Trophoblast cell (in vitro differentiated cells and primary cell): Measurements from ENCODE around the gene MCCC2.

ENCODE experiments used
- DNase-seq, 2 donors: peaks; one replicate each; pipeline ENCODE4 v3.0.0-alpha.2; 2016
- H2AFZ ChIP-seq: 2 replicates; pipeline ENCODE4 v1.6.1; 2013; ENCODE audit warnings: low read length, moderate library complexity, mild to moderate bottlenecking; ENCODE audit not compliant: insufficient read depth, poor library complexity
- H2AK5ac ChIP-seq: 2 replicates; pipeline ENCODE4 v1.6.1; 2013; ENCODE audit warnings: mild to moderate bottlenecking, low read length
- H2BK120ac ChIP-seq: 2 replicates; pipeline ENCODE4 v1.6.1; 2013; ENCODE audit warnings: low read length, mild to moderate bottlenecking, moderate library complexity; ENCODE audit not compliant: insufficient read depth, poor library complexity
- H2BK12ac ChIP-seq: 2 replicates; pipeline ENCODE4 v1.6.1; 2013; ENCODE audit warnings: mild to moderate bottlenecking, low read length, moderate library complexity
- H2BK5ac ChIP-seq: 2 replicates; pipeline ENCODE4 v1.6.1; 2013; ENCODE audit warnings: low read length, low read depth, moderate library complexity, mild to moderate bottlenecking; ENCODE audit not compliant: poor library complexity
- H3K14ac ChIP-seq: 2 replicates; pipeline ENCODE4 v1.6.1; 2013; ENCODE audit warnings: mild to moderate bottlenecking, low read length
- H3K18ac ChIP-seq: 2 replicates; pipeline ENCODE4 v1.6.1; 2013; ENCODE audit warnings: mild to moderate bottlenecking, low read length
- H3K23ac ChIP-seq: 2 replicates; pipeline ENCODE4 v1.6.1; 2013; ENCODE audit warnings: low read length
- H3K27ac ChIP-seq: 2 replicates; pipeline ENCODE4 v1.5.1; 2013; ENCODE audit warnings: low read depth, mild to moderate bottlenecking, inconsistent platforms, low read length, moderate library complexity
- H3K27me3 ChIP-seq: 2 replicates; pipeline ENCODE4 v1.6.1; 2013; ENCODE audit warnings: inconsistent platforms, mild to moderate bottlenecking, low read length, moderate library complexity; ENCODE audit not compliant: insufficient read depth
- H3K36me3 ChIP-seq, 2 experiments: 1 replicate in 1 of 2; 2 replicates in 1 of 2; pipeline ENCODE4 v1.6.1; 2013; ENCODE audit warnings: low read length in 2 of 2, mild to moderate bottlenecking in 2 of 2, moderate library complexity in 1 of 2; ENCODE audit not compliant: insufficient read depth in 2 of 2, control insufficient read depth in 1 of 2
- H3K4ac ChIP-seq: 2 replicates; pipeline ENCODE4 v1.6.1; 2013; ENCODE audit warnings: low read depth, mild to moderate bottlenecking, low read length, moderate library complexity
- H3K4me1 ChIP-seq, 2 experiments: 1 replicate in 1 of 2; 2 replicates in 1 of 2; pipeline ENCODE4 v1.6.1; 2013; ENCODE audit warnings: low read length in 2 of 2, mild to moderate bottlenecking in 2 of 2, moderate library complexity in 1 of 2; ENCODE audit not compliant: insufficient read depth in 2 of 2, control insufficient read depth in 1 of 2
- H3K4me2 ChIP-seq: 2 replicates; pipeline ENCODE4 v1.6.1; 2013; ENCODE audit warnings: inconsistent platforms, mild to moderate bottlenecking, low read length, moderate library complexity
- H3K4me3 ChIP-seq: 2 replicates; pipeline ENCODE4 v1.5.1; 2013; ENCODE audit warnings: mild to moderate bottlenecking, low read depth, low read length, inconsistent platforms
- H3K79me1 ChIP-seq: one replicate; pipeline ENCODE4 v1.6.1; 2013; ENCODE audit warnings: low read length
- H3K79me2 ChIP-seq: 2 replicates; pipeline ENCODE4 v1.6.1; 2013; ENCODE audit warnings: low read length, mild to moderate bottlenecking; ENCODE audit not compliant: control insufficient read depth, insufficient read depth, poor library complexity
- H3K9ac ChIP-seq: 2 replicates; pipeline ENCODE4 v1.6.1; 2013; ENCODE audit warnings: mild to moderate bottlenecking, low read length
- H3K9me3 ChIP-seq: 2 replicates; pipeline ENCODE4 v1.6.1; 2013; ENCODE audit warnings: low read depth, mild to moderate bottlenecking, control low read depth, inconsistent platforms, low read length; ENCODE audit not compliant: insufficient read depth
- H4K12ac ChIP-seq: 2 replicates; pipeline ENCODE4 v1.6.1; 2013; ENCODE audit warnings: low read depth, mild to moderate bottlenecking, low read length, moderate library complexity
- H4K8ac ChIP-seq: 2 replicates; pipeline ENCODE4 v1.6.1; 2013; ENCODE audit warnings: low read depth, mild to moderate bottlenecking, low read length, moderate library complexity
- H4K91ac ChIP-seq: one replicate; pipeline ENCODE4 v1.6.1; 2013; ENCODE audit warnings: low read depth, mild to moderate bottlenecking, low read length, moderate library complexity
- WGBS: extraction: QIAGEN DNeasy Blood & Tissue Kit; methylation state at CpG from one replicate; pipeline ENCODE4 v1.1.7; 2013; ENCODE audit warnings: missing lambda C conversion rate; ENCODE audit not compliant: insufficient read length, insufficient coverage; ENCODE audit errors: extremely low coverage; 5-methylcytosine and 5-hydroxymethylcytosine counted together

The MCCC2 gene

GRCh38 chr5:71681296-71681695, 94.2 kb downstream of the MCCC2 start:
- no peak overlapping the region for H2BK12ac ChIP-seq
- no peak overlapping the region for H3K27ac ChIP-seq
- no peak overlapping the region for H3K4me3 ChIP-seq
- H3K9me3 ChIP-seq = no peaks in the 10 kb centered on the region
- H2BK120ac ChIP-seq = no peak overlapping the region
- H3K27me3 ChIP-seq = no peaks in the 10 kb centered on the region
- no peak overlapping the region for H3K4ac ChIP-seq
- no peaks in the 10 kb centered on the region for H3K79me1 ChIP-seq
- H3K4me1 ChIP-seq = no peaks in the 10 kb centered on the region
- no peak overlapping the region for H2AFZ ChIP-seq
- H2AK5ac ChIP-seq = no peak overlapping the region
- H3K4me2 ChIP-seq = no peak overlapping the region
- H4K8ac ChIP-seq = no peak overlapping the region
- no peak overlapping the region for H4K91ac ChIP-seq
- H3K9ac ChIP-seq = no peak overlapping the region
- H2BK5ac ChIP-seq = no peak overlapping the region
- no peaks in the 10 kb centered on the region for H3K79me2 ChIP-seq
- WGBS = no CpG with 5 or more reads among the region's 3 CpGs
- DNase-seq = no peak
- H3K18ac ChIP-seq = no peak overlapping the region
- H3K36me3 ChIP-seq = no peaks in the 10 kb centered on the region
- no peak overlapping the region for H3K14ac ChIP-seq
- no peak overlapping the region for H4K12ac ChIP-seq
- no peak overlapping the region for H3K23ac ChIP-seq

DNA sequence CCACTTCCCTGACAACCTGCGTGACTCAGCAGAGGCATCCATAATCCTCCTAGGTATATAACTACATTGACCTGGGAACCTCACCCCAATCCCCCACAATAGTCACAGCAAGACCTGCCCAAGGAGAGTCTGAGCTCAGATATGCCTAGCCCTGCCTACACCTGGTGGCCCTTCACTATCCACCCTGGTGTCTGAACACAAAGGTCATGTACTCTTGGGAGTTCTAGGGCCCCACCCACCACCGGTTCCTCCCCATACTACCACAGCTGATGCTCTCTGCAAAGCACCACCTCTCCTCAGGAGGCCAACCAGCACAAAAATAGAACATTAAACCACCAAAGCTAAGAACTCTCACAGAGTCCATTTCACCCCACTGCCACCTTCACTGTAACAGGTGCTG, 97.2 kb downstream of the MCCC2 start:
- WGBS = no CpG with 5 or more reads among the region's 2 CpGs
- Histone ChIP-seq H4K8ac (no peak overlapping the region), H3K4me3 (no peak overlapping the region), H2AFZ (no peak overlapping the region), H3K4me2 (no peak overlapping the region), H3K27me3 (no peaks in the 10 kb centered on the region), H3K4ac (no peak overlapping the region), H3K14ac (no peak overlapping the region), H3K18ac (no peak overlapping the region), H3K9me3 (no peaks in the 10 kb centered on the region), H4K12ac (no peak overlapping the region), H4K91ac (no peak overlapping the region), H3K79me2 (no peaks in the 10 kb centered on the region), H3K23ac (no peak overlapping the region), H3K27ac (no peak overlapping the region), H2BK120ac (no peak overlapping the region), H3K36me3 (no peaks in the 10 kb centered on the region), H2BK5ac (no peak overlapping the region), H3K9ac (no peak overlapping the region), H3K79me1 (no peaks in the 10 kb centered on the region), H2AK5ac (no peak overlapping the region), H2BK12ac (no peak overlapping the region), H3K4me1 (no peaks in the 10 kb centered on the region)
- no peak for DNase-seq

DNA sequence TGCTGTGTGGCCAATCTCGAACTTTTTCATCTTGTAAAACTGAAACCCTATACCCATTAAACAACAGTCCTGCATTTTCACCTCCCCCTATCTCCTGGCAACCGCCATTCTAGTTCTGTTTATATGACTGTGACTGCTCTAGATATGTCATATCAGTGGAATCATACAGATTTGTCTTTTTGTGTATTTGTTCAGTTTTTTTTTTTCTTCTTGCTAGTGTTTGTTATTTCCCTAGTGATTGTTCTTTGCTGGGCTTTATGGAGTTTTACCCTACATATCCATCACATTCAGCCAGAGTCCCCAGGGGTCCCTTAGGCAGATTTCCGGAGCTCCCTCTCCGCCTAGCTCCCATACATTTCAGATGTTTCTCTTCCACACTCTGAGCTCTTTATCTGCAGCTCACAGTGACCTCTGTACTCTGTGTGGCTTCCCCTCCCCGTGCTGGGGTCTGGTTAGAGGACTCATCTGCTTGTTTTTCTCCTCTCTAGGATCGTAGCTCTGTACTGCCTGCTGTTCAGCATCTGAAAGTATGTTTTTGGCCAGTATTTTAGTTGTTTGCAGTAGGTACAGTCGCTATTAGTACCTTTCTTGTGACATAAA, 106.8 kb downstream of the MCCC2 start:
- Histone ChIP-seq H3K18ac (no peak overlapping the region), H2AFZ (no peak overlapping the region), H2AK5ac (no peak overlapping the region), H3K79me1 (no peaks in the 10 kb centered on the region), H4K12ac (no peak overlapping the region), H3K4ac (no peak overlapping the region), H2BK12ac (no peak overlapping the region), H4K91ac (no peak overlapping the region), H2BK120ac (no peak overlapping the region), H3K36me3 (no peaks in the 10 kb centered on the region), H3K4me2 (no peak overlapping the region), H3K9ac (no peak overlapping the region), H3K14ac (no peak overlapping the region), H3K9me3 (no peaks in the 10 kb centered on the region), H3K79me2 (no peaks in the 10 kb centered on the region), H4K8ac (no peak overlapping the region), H3K4me3 (no peak overlapping the region), H3K4me1 (no peaks in the 10 kb centered on the region), H3K23ac (no peak overlapping the region), H3K27ac (no peak overlapping the region), H2BK5ac (no peak overlapping the region), H3K27me3 (no peaks in the 10 kb centered on the region)
- DNase-seq = no peak
- no CpG with 5 or more reads among the region's 7 CpGs for WGBS

- Histone ChIP-seq H3K23ac (no peak overlapping the region), H3K4ac (no peak overlapping the region), H3K36me3 (no peaks in the 10 kb centered on the region), H4K8ac (no peak overlapping the region), H3K4me3 (no peak overlapping the region), H2BK120ac (no peak overlapping the region), H2AFZ (no peak overlapping the region), H3K18ac (no peak overlapping the region), H3K4me2 (no peak overlapping the region), H2BK12ac (no peak overlapping the region), H3K9ac (no peak overlapping the region), H4K12ac (no peak overlapping the region), H2BK5ac (no peak overlapping the region), H3K79me1 (no peaks in the 10 kb centered on the region), H3K14ac (no peak overlapping the region), H3K79me2 (no peaks in the 10 kb centered on the region), H2AK5ac (no peak overlapping the region), H3K27me3 (no peaks in the 10 kb centered on the region), H3K4me1 (no peaks in the 10 kb centered on the region), H4K91ac (no peak overlapping the region), H3K27ac (no peak overlapping the region), H3K9me3 (no peaks in the 10 kb centered on the region)
- no peak for DNase-seq
- WGBS = no CpG with 5 or more reads among the region's 8 CpGs
Measured at GRCh38 chr5:71695071-71695470, 107.9 kb downstream of the MCCC2 start.
